AG10803 (cell line): Measurements from ENCODE around the gene PLBD1.

Experiments used
- DNase-seq: peaks from one replicate; pipeline ENCODE4 v3.0.0; 2010; ENCODE audit warnings: low read depth
- H3K4me3 ChIP-seq: 2 replicates; pipeline ENCODE4 v1.5.1; 2011; ENCODE audit warnings: mild to moderate bottlenecking, low read length, control low read depth
- CTCF ChIP-seq: conservative IDR thresholded peaks from 2 replicates; pipeline ENCODE4 v1.5.1; 2011; ENCODE audit warnings: mild to moderate bottlenecking, low read length, control low read depth, inconsistent platforms

PLBD1 gene

GRCh38 chr12:14558473-14558959 lies 9.2 kb downstream of the PLBD1 start:
- H3K4me3 ChIP-seq: no peak overlapping the region
- DNase-seq: no peak
- TF ChIP-seq CTCF: no peak

- DNase-seq: no peak
- H3K4me3 ChIP-seq: no peak overlapping the region
- TF ChIP-seq CTCF: no peak
These were observed 9.7 kb downstream of the PLBD1 start for GRCh38 chr12:14557966-14558365.

GRCh38 chr12:14554281-14555007 lies 13.2 kb downstream of the PLBD1 start:
- no peak for TF ChIP-seq CTCF
- DNase-seq: peak; percentile 1
- H3K4me3 ChIP-seq: no peak overlapping the region

GRCh38 chr12:14548609-14549008 lies 19.1 kb downstream of the PLBD1 start:
- TF ChIP-seq CTCF: no peak
- no peak for DNase-seq
- H3K4me3 ChIP-seq: no peak overlapping the region

GRCh38 chr12:14547571-14547970 lies 20.1 kb downstream of the PLBD1 start:
- DNase-seq: no peak
- no peak overlapping the region for H3K4me3 ChIP-seq
- TF ChIP-seq CTCF: no peak

GRCh38 chr12:14545144-14546124 lies 22.2 kb downstream of the PLBD1 start:
- no peak for TF ChIP-seq CTCF
- no peak for DNase-seq
- H3K4me3 ChIP-seq: no peak overlapping the region
